Measurements from ENCODE around the gene ZNHIT2. TPM values are rescaled to one million over a fixed set of nuclear protein-coding genes. Genes with fewer than 3 reads are reported as not detected.

The ZNHIT2 gene
- total and polyA plus RNA-seq, 2 of the 13 experiments (the other 11 are each of a cell fraction or from before 2014, with no cell fraction given) = 1.1 to 6.5 TPM

GRCh38 chr11:65165410-65166317 is 48.2 kb upstream of the ZNHIT2 start (continued):
- no peak for TF ChIP-seq REXO4 (CRISPR knock-in tag; IDR thresholded peaks at IDR 0.05; ENCODE audit: borderline replicate concordance)
- no peak for TF ChIP-seq SMYD3 (CRISPR knock-in tag; IDR thresholded peaks at IDR 0.05)
- TF ChIP-seq KLF6 (CRISPR knock-in tag; IDR thresholded peaks at IDR 0.05) = no peak
- no peak for TF ChIP-seq ZFP36L2 (CRISPR knock-in tag; IDR thresholded peaks at IDR 0.05)
- TF ChIP-seq KDM5B (CRISPR knock-in tag; IDR thresholded peaks at IDR 0.05; ENCODE audit: borderline replicate concordance) = no peak; the same call in 1 of the 2 replicates
- TF ChIP-seq ZNF761 (CRISPR knock-in tag; conservative IDR thresholded peaks at IDR 0.05) = no peak
- TF ChIP-seq IKZF1 (IDR thresholded peaks at IDR 0.05) = no peak
- TF ChIP-seq HNRNPUL1 (IDR thresholded peaks at IDR 0.05; ENCODE audit: low read depth, low read length) = no peak
- TF ChIP-seq IRF2 (CRISPR knock-in tag; IDR thresholded peaks at IDR 0.05) = 0 out of 2 replicates have a peak, but pooled peaks have one; percentile 38
- TF ChIP-seq FUBP1 (CRISPR knock-in tag; IDR thresholded peaks at IDR 0.05; ENCODE audit: borderline replicate concordance) = no peak
- no peak; the same call in 1 of the 2 replicates for TF ChIP-seq MBD4 (IDR thresholded peaks at IDR 0.05; ENCODE audit: borderline replicate concordance, low read length)
- no peak for TF ChIP-seq EEA1 (CRISPR knock-in tag; IDR thresholded peaks at IDR 0.05; ENCODE audit: borderline replicate concordance)
- TF ChIP-seq ZNF275 (CRISPR knock-in tag; IDR thresholded peaks at IDR 0.05; ENCODE audit: borderline replicate concordance) = no peak
- TF ChIP-seq DR1 (CRISPR knock-in tag; IDR thresholded peaks at IDR 0.05) = no peak
- TF ChIP-seq SATB2 (CRISPR knock-in tag; IDR thresholded peaks at IDR 0.05) = no peak
- TF ChIP-seq RBM39 (IDR thresholded peaks at IDR 0.05; ENCODE audit: low read depth, low read length, poor library complexity, severe bottlenecking) = no peak
- no peak for TF ChIP-seq ZNF891 (CRISPR knock-in tag; IDR thresholded peaks at IDR 0.05)
- no peak for TF ChIP-seq ZNF672 (CRISPR knock-in tag; IDR thresholded peaks at IDR 0.05)
- TF ChIP-seq HNF4G (IDR thresholded peaks at IDR 0.05; ENCODE audit: borderline replicate concordance, low read depth, low read length) = peak; percentile 75
- TF ChIP-seq HNF4G (CRISPR knock-in tag; IDR thresholded peaks at IDR 0.05; ENCODE audit: borderline replicate concordance, low read depth) = peak; percentile 55; the same call in 1 of the 2 replicates
- TF ChIP-seq ZNF383 (CRISPR knock-in tag; IDR thresholded peaks at IDR 0.05; ENCODE audit: borderline replicate concordance) = no peak
- TF ChIP-seq PPARG (CRISPR knock-in tag; conservative IDR thresholded peaks at IDR 0.05) = 0 out of 2 replicates have a peak, but pooled peaks have one; percentile 15
- TF ChIP-seq, protein P1, sequence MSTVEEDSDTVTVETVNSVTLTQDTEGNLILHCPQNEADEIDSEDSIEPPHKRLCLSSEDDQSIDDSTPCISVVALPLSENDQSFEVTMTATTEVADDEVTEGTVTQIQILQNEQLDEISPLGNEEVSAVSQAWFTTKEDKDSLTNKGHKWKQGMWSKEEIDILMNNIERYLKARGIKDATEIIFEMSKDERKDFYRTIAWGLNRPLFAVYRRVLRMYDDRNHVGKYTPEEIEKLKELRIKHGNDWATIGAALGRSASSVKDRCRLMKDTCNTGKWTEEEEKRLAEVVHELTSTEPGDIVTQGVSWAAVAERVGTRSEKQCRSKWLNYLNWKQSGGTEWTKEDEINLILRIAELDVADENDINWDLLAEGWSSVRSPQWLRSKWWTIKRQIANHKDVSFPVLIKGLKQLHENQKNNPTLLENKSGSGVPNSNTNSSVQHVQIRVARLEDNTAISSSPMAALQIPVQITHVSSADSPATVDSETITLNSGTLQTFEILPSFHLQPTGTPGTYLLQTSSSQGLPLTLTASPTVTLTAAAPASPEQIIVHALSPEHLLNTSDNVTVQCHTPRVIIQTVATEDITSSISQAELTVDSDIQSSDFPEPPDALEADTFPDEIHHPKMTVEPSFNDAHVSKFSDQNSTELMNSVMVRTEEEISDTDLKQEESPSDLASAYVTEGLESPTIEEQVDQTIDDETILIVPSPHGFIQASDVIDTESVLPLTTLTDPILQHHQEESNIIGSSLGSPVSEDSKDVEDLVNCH (CRISPR knock-in tag; IDR thresholded peaks at IDR 0.05) = no peak
- TF ChIP-seq, protein P2, sequence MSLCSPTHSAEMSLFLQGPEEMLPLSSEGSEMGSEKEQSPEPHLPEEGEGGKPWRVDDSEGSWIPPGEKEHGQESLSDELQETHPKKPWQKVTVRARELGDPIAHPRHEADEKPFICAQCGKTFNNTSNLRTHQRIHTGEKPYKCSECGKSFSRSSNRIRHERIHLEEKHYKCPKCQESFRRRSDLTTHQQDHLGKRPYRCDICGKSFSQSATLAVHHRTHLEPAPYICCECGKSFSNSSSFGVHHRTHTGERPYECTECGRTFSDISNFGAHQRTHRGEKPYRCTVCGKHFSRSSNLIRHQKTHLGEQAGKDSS (CRISPR knock-in tag; IDR thresholded peaks at IDR 0.05; ENCODE audit: borderline replicate concordance, low read depth) = 0 out of 2 replicates have a peak, but pooled peaks have one; percentile 24
